Measurements from ENCODE around the gene RER1.

DNA sequence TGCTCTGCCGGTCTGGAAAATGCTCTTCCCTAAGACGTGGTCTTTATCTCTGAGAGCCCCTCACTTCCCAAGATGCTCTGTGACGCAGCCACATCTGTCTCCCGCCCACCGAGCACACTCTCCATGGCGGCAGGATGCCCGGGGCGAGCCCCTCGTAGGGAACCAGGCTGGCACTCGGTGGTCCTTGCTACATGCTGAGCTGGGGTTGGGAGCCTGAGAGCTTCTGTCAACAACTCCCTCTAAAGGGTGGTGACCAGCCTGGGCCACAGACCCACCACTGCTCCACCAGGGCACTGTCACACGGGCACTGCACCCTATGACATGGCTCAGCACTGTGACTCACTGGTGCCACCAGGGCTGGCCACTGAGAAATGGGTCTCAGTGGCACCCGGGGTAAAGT, 18.1 kb downstream of the RER1 start:
- TF ChIP-seq, protein P1, sequence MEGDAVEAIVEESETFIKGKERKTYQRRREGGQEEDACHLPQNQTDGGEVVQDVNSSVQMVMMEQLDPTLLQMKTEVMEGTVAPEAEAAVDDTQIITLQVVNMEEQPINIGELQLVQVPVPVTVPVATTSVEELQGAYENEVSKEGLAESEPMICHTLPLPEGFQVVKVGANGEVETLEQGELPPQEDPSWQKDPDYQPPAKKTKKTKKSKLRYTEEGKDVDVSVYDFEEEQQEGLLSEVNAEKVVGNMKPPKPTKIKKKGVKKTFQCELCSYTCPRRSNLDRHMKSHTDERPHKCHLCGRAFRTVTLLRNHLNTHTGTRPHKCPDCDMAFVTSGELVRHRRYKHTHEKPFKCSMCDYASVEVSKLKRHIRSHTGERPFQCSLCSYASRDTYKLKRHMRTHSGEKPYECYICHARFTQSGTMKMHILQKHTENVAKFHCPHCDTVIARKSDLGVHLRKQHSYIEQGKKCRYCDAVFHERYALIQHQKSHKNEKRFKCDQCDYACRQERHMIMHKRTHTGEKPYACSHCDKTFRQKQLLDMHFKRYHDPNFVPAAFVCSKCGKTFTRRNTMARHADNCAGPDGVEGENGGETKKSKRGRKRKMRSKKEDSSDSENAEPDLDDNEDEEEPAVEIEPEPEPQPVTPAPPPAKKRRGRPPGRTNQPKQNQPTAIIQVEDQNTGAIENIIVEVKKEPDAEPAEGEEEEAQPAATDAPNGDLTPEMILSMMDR (IDR thresholded peaks at IDR 0.05) = no peak
- TF ChIP-seq POLR2AphosphoS5 (IDR thresholded peaks at IDR 0.05; ENCODE audit: insufficient read depth in 1 of 2, low read depth in 1 of 2) = no peak
- TF ChIP-seq POLR2A (IDR thresholded peaks at IDR 0.05) = no peak

All from vagina (tissue), 2 donors.